ENCODE measurements around the gene L3MBTL4. TPM values are rescaled to one million over a fixed set of nuclear protein-coding genes. Genes with fewer than 3 reads are reported as not detected.

L3MBTL4 gene
- total and polyA plus RNA-seq, 10 of the 15 experiments (the other 5 are each of a cell fraction or from before 2014, with no cell fraction given): 1.3 to 8.7 (median 3.8) TPM

- Histone ChIP-seq H3K27ac (ENCODE audit: control insufficient read depth, insufficient read depth) (no peak overlapping the region), H2AFZ (ENCODE audit: control insufficient read depth, low read depth, low read length) (no peak overlapping the region), H3K36me3 (ENCODE audit: control insufficient read depth in 2 of 2, insufficient read depth in 2 of 2, low read length in 1 of 2) (no peaks in the 10 kb centered on the region), H3K4me3 (no peak overlapping the region), H3K79me2 (ENCODE audit: control insufficient read depth, insufficient read depth, low read length) (no peaks in the 10 kb centered on the region), H3K9me3 (replicated peaks; ENCODE audit: control insufficient read depth, insufficient read depth, low read length) (peaks cover 10% of the 10 kb centered on the region; the same call in 2 of the 3 replicates), H3K27me3 (replicated peaks in 1 of 2; ENCODE audit: control insufficient read depth in 2 of 2, insufficient read depth in 2 of 2, low read length in 1 of 2) (no peaks in the 10 kb centered on the region), H3K4me2 (ENCODE audit: control insufficient read depth, insufficient read depth) (no peak overlapping the region), H3K4me1 (ENCODE audit: control insufficient read depth, insufficient read depth, low read length) (no peaks in the 10 kb centered on the region), H4K20me1 (ENCODE audit: control insufficient read depth, insufficient read depth) (no peaks in the 10 kb centered on the region), H3K9ac (ENCODE audit: control insufficient read depth, insufficient read depth, low read length) (no peak overlapping the region)
- POLR2A ChIA-PET: no interaction called here
- no peak for FAIRE-seq
- no peak for DNase-seq (ENCODE audit: low read depth, low spot score)
- intact Hi-C loops (cut with micrococcal nuclease; ENCODE audit: unreplicated experiment): no loop called here
- SMC1A ChIA-PET (ENCODE audit: uncharacterized antibody, unreplicated experiment): interaction anchor here (1.2 kb wide), 1 partner anchor 9 kb away, joined by 3 read pairs; no protein-coding TSS in a partner anchor
- ATAC-seq: no peak
- TF ChIP-seq BMI1 (IDR thresholded peaks at IDR 0.05; ENCODE audit: borderline replicate concordance) (no peak), ATF7 (IDR thresholded peaks at IDR 0.05; ENCODE audit: low read depth) (0 out of 2 replicates have a peak, but pooled peaks have one; percentile 12)
- WGBS (ENCODE audit: insufficient coverage, insufficient replicate concordance, low lambda C conversion rate, missing lambda C conversion rate): 23% methylated on average over 2 of the region's 2 CpGs
- no TSS peak for BruUV-seq (replicated peaks)
- CTCF ChIA-PET: no interaction called here
- in situ Hi-C loops (cut with MboI): no loop called here
- RAD21 ChIA-PET (ENCODE audit: unreplicated experiment): no interaction called here
These were observed 88.1 kb downstream of the L3MBTL4 start for GRCh38 chr18:6326566-6326965.

- ATAC-seq (no peak), DNase-seq (ENCODE audit: low read depth, low spot score) (no peak), FAIRE-seq (no peak)
- Histone ChIP-seq H3K27me3 (replicated peaks in 1 of 2; ENCODE audit: control insufficient read depth in 2 of 2, insufficient read depth in 2 of 2, low read length in 1 of 2) (no peaks in the 10 kb centered on the region), H3K79me2 (ENCODE audit: control insufficient read depth, insufficient read depth, low read length) (no peaks in the 10 kb centered on the region), H3K9me3 (replicated peaks; ENCODE audit: control insufficient read depth, insufficient read depth, low read length) (peaks cover 10% of the 10 kb centered on the region; the same call in 2 of the 3 replicates), H3K4me1 (ENCODE audit: control insufficient read depth, insufficient read depth, low read length) (no peaks in the 10 kb centered on the region), H3K9ac (ENCODE audit: control insufficient read depth, insufficient read depth, low read length) (no peak overlapping the region), H3K4me3 (no peak overlapping the region), H3K4me2 (ENCODE audit: control insufficient read depth, insufficient read depth) (no peak overlapping the region), H2AFZ (ENCODE audit: control insufficient read depth, low read depth, low read length) (no peak overlapping the region), H3K27ac (ENCODE audit: control insufficient read depth, insufficient read depth) (no peak overlapping the region), H3K36me3 (ENCODE audit: control insufficient read depth in 2 of 2, insufficient read depth in 2 of 2, low read length in 1 of 2) (no peaks in the 10 kb centered on the region), H4K20me1 (ENCODE audit: control insufficient read depth, insufficient read depth) (no peaks in the 10 kb centered on the region)
- CTCF ChIA-PET: no interaction called here
- in situ Hi-C loops (cut with MboI) (no loop called here), intact Hi-C loops (cut with micrococcal nuclease; ENCODE audit: unreplicated experiment) (no loop called here)
- SMC1A ChIA-PET (ENCODE audit: uncharacterized antibody, unreplicated experiment): no interaction called here
- RAD21 ChIA-PET (ENCODE audit: unreplicated experiment): no interaction called here
- no TSS peak for BruUV-seq (replicated peaks)
- 0% methylated on average over 1 of the region's 1 CpG for WGBS (ENCODE audit: insufficient coverage, insufficient replicate concordance, low lambda C conversion rate, missing lambda C conversion rate)
- POLR2A ChIA-PET: no interaction called here
- no peak for TF ChIP-seq SMAD5 (IDR thresholded peaks at IDR 0.05; ENCODE audit: low read depth)
- TF ChIP-seq ELK1 (IDR thresholded peaks at IDR 0.05; ENCODE audit: low read depth, low read length): no peak
- TF ChIP-seq NBN (IDR thresholded peaks at IDR 0.05): no peak
- TF ChIP-seq TBL1XR1 (IDR thresholded peaks at IDR 0.05; ENCODE audit: low read depth, low read length): no peak
- no peak for TF ChIP-seq NRF1 (conservative IDR thresholded peaks at IDR 0.05; ENCODE audit: low read depth, low read length)
- TF ChIP-seq ESRRA (IDR thresholded peaks at IDR 0.05; ENCODE audit: low read length): no peak
These were observed 91.3 kb downstream of the L3MBTL4 start for GRCh38 chr18:6323319-6323889.
